Mesendoderm (in vitro differentiated cells): ENCODE measurements around the gene TCEAL5.

Source experiments
- DNase-seq: peaks from one replicate; pipeline ENCODE4 v3.0.0; 2013
- H2AK5ac ChIP-seq: 2 replicates; pipeline ENCODE4 v1.6.1; 2013; ENCODE audit warnings: low read length, inconsistent platforms
- H2BK120ac ChIP-seq: 2 replicates; pipeline ENCODE4 v1.6.1; 2013; ENCODE audit warnings: low read depth, mild to moderate bottlenecking, low read length, moderate library complexity, mixed read lengths
- H2BK15ac ChIP-seq: replicated peaks from 2 replicates; pipeline ENCODE4 v1.6.1; 2013; ENCODE audit warnings: low read depth, mild to moderate bottlenecking, moderate library complexity
- H2BK5ac ChIP-seq: 2 replicates; pipeline ENCODE4 v1.6.1; 2013; ENCODE audit warnings: low read length, inconsistent platforms
- H3K18ac ChIP-seq: 2 replicates; pipeline ENCODE4 v1.6.1; 2013; ENCODE audit warnings: mild to moderate bottlenecking, low read length, mixed read lengths
- H3K23ac ChIP-seq: one replicate; pipeline ENCODE4 v1.6.1; 2013; ENCODE audit warnings: low read length
- H3K27ac ChIP-seq: 2 replicates; pipeline ENCODE4 v1.5.1; 2013; ENCODE audit warnings: low read depth, mild to moderate bottlenecking, inconsistent platforms, low read length, moderate library complexity
- H3K27me3 ChIP-seq: 2 replicates; pipeline ENCODE4 v1.6.1; 2013; ENCODE audit warnings: low read length, control low read depth, mild to moderate bottlenecking, inconsistent platforms; ENCODE audit not compliant: insufficient read depth, poor library complexity
- H3K36me3 ChIP-seq: 2 replicates; pipeline ENCODE4 v1.6.1; 2013; ENCODE audit warnings: low read length, inconsistent platforms; ENCODE audit not compliant: control insufficient read depth, insufficient read depth
- H3K4ac ChIP-seq: one replicate; pipeline ENCODE4 v1.6.1; 2013; ENCODE audit warnings: low read depth, mild to moderate bottlenecking, low read length, moderate library complexity
- H3K4me1 ChIP-seq: 2 replicates; pipeline ENCODE4 v1.6.1; 2013; ENCODE audit warnings: low read depth, low read length, inconsistent platforms; ENCODE audit not compliant: control insufficient read depth
- H3K4me2 ChIP-seq: 2 replicates; pipeline ENCODE4 v1.6.1; 2013; ENCODE audit warnings: low read length
- H3K4me3 ChIP-seq: 2 replicates; pipeline ENCODE4 v1.5.1; 2013; ENCODE audit warnings: mild to moderate bottlenecking, low read length
- H3K56ac ChIP-seq: one replicate; pipeline ENCODE4 v1.6.1; 2013; ENCODE audit warnings: low read length
- H3K79me1 ChIP-seq: 2 replicates; pipeline ENCODE4 v1.6.1; 2013; ENCODE audit warnings: low read length, inconsistent platforms
- H3K79me2 ChIP-seq: 2 replicates; pipeline ENCODE4 v1.6.1; 2013; ENCODE audit warnings: mild to moderate bottlenecking, low read length; ENCODE audit not compliant: control insufficient read depth, insufficient read depth
- H3K9ac ChIP-seq: 2 replicates; pipeline ENCODE4 v1.6.1; 2013; ENCODE audit warnings: low read length, inconsistent platforms
- H4K5ac ChIP-seq: one replicate; pipeline ENCODE4 v1.6.1; 2013; ENCODE audit warnings: low read length
- H4K8ac ChIP-seq: one replicate; pipeline ENCODE4 v1.6.1; 2013; ENCODE audit warnings: low read depth, mild to moderate bottlenecking, control low read depth, low read length, moderate library complexity
- WGBS: extraction: QIAGEN DNeasy Blood & Tissue Kit; methylation state at CpG from one replicate; pipeline ENCODE4 v1.1.7; 2013; ENCODE audit warnings: low lambda C conversion rate, missing lambda C conversion rate; ENCODE audit not compliant: insufficient coverage; ENCODE audit errors: extremely low coverage; 5-methylcytosine and 5-hydroxymethylcytosine counted together

Gene TCEAL5

GRCh38 chrX:103256651-103257050, 19.9 kb downstream of the TCEAL5 start:
- no peak overlapping the region for H3K9ac ChIP-seq
- DNase-seq = no peak
- H4K5ac ChIP-seq = no peak overlapping the region
- H3K56ac ChIP-seq = no peak overlapping the region
- H3K18ac ChIP-seq = no peak overlapping the region
- no peaks in the 10 kb centered on the region for H3K4me1 ChIP-seq
- H3K4ac ChIP-seq = no peak overlapping the region
- no peak overlapping the region for H3K23ac ChIP-seq
- H3K27me3 ChIP-seq = no peaks in the 10 kb centered on the region
- H3K27ac ChIP-seq = no peak overlapping the region
- H4K8ac ChIP-seq = no peak overlapping the region
- H3K36me3 ChIP-seq = no peaks in the 10 kb centered on the region
- H2BK5ac ChIP-seq = no peak overlapping the region
- H2AK5ac ChIP-seq = no peak overlapping the region
- H2BK120ac ChIP-seq = no peak overlapping the region
- no peak overlapping the region for H2BK15ac ChIP-seq
- no peak overlapping the region for H3K4me3 ChIP-seq
- H3K79me2 ChIP-seq = peaks cover 5% of the 10 kb centered on the region
- H3K4me2 ChIP-seq = no peak overlapping the region
- H3K79me1 ChIP-seq = no peaks in the 10 kb centered on the region

- Histone ChIP-seq H4K5ac (no peak within 1 kb of the TSS), H3K4me3 (peak within 1 kb of the TSS; percentile 69), H4K8ac (no peak within 1 kb of the TSS), H2AK5ac (no peak within 1 kb of the TSS), H3K36me3 (no peaks in the 10 kb centered on the region), H3K4ac (peak within 1 kb of the TSS; percentile 78), H3K27ac (peak within 1 kb of the TSS; percentile 92), H3K27me3 (no peaks in the 10 kb centered on the region), H2BK5ac (peak within 1 kb of the TSS; percentile 82), H2BK15ac (no peak within 1 kb of the TSS), H3K79me2 (peaks cover 5% of the 10 kb centered on the region), H3K23ac (peak within 1 kb of the TSS; percentile 29), H3K18ac (peak within 1 kb of the TSS; percentile 78), H2BK120ac (peak within 1 kb of the TSS; percentile 67), H3K4me2 (peak within 1 kb of the TSS; percentile 33), H3K79me1 (no peaks in the 10 kb centered on the region), H3K4me1 (no peaks in the 10 kb centered on the region), H3K56ac (peak within 1 kb of the TSS; percentile 88), H3K9ac (peak within 1 kb of the TSS; percentile 90)
- WGBS = no CpG with 5 or more reads among the region's 22 CpGs
- DNase-seq = peak; percentile 94
These were observed 21.5 kb downstream of the TCEAL5 start, which contains the start of gene TCEAL8 for GRCh38 chrX:103254921-103255493. TCEAL8 (minus strand) TSS chrX:103255155; CDS start chrX:103253979, 1,176 bp downstream.

GRCh38 chrX:103254171-103254824, 22.3 kb downstream of the TCEAL5 start:
- Histone ChIP-seq H3K56ac (peak overlapping the region; percentile 88), H3K79me1 (no peaks in the 10 kb centered on the region), H4K8ac (no peak overlapping the region), H3K79me2 (peaks cover 5% of the 10 kb centered on the region), H2BK5ac (peak overlapping the region; percentile 82), H4K5ac (no peak overlapping the region), H3K9ac (peak overlapping the region; percentile 90), H3K4ac (peak overlapping the region; percentile 78), H3K36me3 (no peaks in the 10 kb centered on the region), H3K23ac (peak overlapping the region; percentile 29), H3K18ac (peak overlapping the region; percentile 78), H2AK5ac (no peak overlapping the region), H3K27me3 (no peaks in the 10 kb centered on the region), H3K27ac (peak overlapping the region; percentile 92), H3K4me2 (peak overlapping the region; percentile 33), H2BK15ac (no peak overlapping the region), H3K4me1 (no peaks in the 10 kb centered on the region), H2BK120ac (no peak overlapping the region), H3K4me3 (peak overlapping the region; percentile 69)
- no CpG with 5 or more reads among the region's 22 CpGs for WGBS
- DNase-seq = peak; percentile 98

- DNase-seq = peak; percentile 70
- peaks cover 5% of the 10 kb centered on the region for H3K79me2 ChIP-seq
- no CpG with 5 or more reads among the region's 8 CpGs for WGBS
- H3K27me3 ChIP-seq = no peaks in the 10 kb centered on the region
- no peaks in the 10 kb centered on the region for H3K36me3 ChIP-seq
- peak overlapping the region; percentile 85 for H3K27ac ChIP-seq
- H4K5ac ChIP-seq = no peak overlapping the region
- H3K79me1 ChIP-seq = no peaks in the 10 kb centered on the region
- peak overlapping the region; percentile 53 for H3K4me3 ChIP-seq
- no peak overlapping the region for H3K23ac ChIP-seq
- H4K8ac ChIP-seq = no peak overlapping the region
- H3K4me2 ChIP-seq = peak overlapping the region; percentile 50
- H2BK120ac ChIP-seq = no peak overlapping the region
- H2AK5ac ChIP-seq = no peak overlapping the region
- no peak overlapping the region for H3K18ac ChIP-seq
- no peak overlapping the region for H2BK5ac ChIP-seq
- H3K4ac ChIP-seq = peak overlapping the region; percentile 76
- no peaks in the 10 kb centered on the region for H3K4me1 ChIP-seq
- peak overlapping the region; percentile 82 for H3K9ac ChIP-seq
- no peak overlapping the region for H2BK15ac ChIP-seq
- peak overlapping the region; percentile 77 for H3K56ac ChIP-seq
These were observed 22.9 kb downstream of the TCEAL5 start for GRCh38 chrX:103253608-103254007.

GRCh38 chrX:103250977-103251376, 25.6 kb downstream of the TCEAL5 start:
- WGBS = no CpG with 5 or more reads among the region's 5 CpGs
- Histone ChIP-seq H3K27ac (no peak overlapping the region), H3K4me1 (no peaks in the 10 kb centered on the region)

More at GRCh38 chrX:103250977-103251376, 25.6 kb downstream of the TCEAL5 start:
- Histone ChIP-seq H4K5ac (no peak overlapping the region), H3K23ac (no peak overlapping the region), H3K4ac (no peak overlapping the region), H4K8ac (no peak overlapping the region), H3K4me3 (no peak overlapping the region), H3K79me1 (no peaks in the 10 kb centered on the region), H2BK5ac (no peak overlapping the region), H3K9ac (no peak overlapping the region), H3K18ac (no peak overlapping the region), H2BK15ac (no peak overlapping the region), H3K56ac (peak overlapping the region; percentile 34), H3K27me3 (no peaks in the 10 kb centered on the region), H3K4me2 (no peak overlapping the region), H3K79me2 (peaks cover 5% of the 10 kb centered on the region), H2BK120ac (no peak overlapping the region), H3K36me3 (no peaks in the 10 kb centered on the region), H2AK5ac (no peak overlapping the region)
- peak; percentile 83 for DNase-seq
